GM18511 (cell line): ENCODE measurements around the gene DNTT.
"Not testable (repeated sequence)": the region's sequence is repeated elsewhere in the genome, so short reads cannot be mapped to it uniquely, and the experiment has no call there.

Experiments
- ATAC-seq: cut with Tn5 transposase; IDR thresholded peaks from one replicate; pipeline ENCODE4 v1.9.1; 2021; ENCODE audit warnings: mild to moderate bottlenecking, moderate library complexity; ENCODE audit not compliant: unreplicated experiment

Gene DNTT

GRCh38 chr10:96305019-96305418, 785 bp downstream of the DNTT start:
- ATAC-seq, result no peak

- peak; percentile 59 for ATAC-seq
These were observed 2.3 kb downstream of the DNTT start for GRCh38 chr10:96306516-96306915.

GRCh38 chr10:96308854-96309253, 4.6 kb downstream of the DNTT start:
- ATAC-seq, result not testable (repeated sequence)

DNA sequence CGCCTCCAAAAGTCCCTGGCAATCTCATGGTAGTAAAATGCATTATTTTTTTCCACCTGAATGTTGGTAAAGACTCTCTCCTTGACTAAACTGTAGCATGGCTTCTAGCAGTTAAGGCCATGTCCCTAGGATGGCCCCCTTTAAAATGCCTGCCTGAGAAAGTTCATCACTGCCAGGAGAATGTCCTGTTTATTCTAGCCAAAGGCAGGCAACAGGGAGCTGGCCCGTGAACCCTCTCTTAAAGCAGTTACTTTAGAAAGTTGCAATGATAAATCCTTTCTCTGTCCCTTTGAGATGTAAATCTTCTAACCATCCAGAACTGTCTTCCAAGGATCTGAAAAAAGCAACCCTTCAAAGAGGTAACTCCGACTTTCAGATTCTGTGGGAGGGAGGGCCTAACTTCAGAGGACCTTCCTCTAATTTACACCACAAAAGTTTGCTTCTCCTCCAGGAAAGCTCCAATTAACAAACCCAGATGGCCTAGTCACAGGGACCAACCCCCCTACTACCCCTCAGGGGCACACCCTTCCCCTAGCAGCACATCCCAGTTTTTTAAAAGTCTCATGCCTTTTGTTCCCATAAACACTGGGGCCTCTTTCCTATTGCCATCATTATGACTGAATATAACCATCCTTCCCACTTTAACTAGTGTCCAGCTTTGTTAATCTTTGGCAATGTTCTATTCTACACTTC, 5.5 kb downstream of the DNTT start:
- ATAC-seq, result no peak

- ATAC-seq, result no peak
These were observed 6.1 kb downstream of the DNTT start for GRCh38 chr10:96310321-96310669.

- ATAC-seq, result no peak
These were observed 7.0 kb downstream of the DNTT start for GRCh38 chr10:96311180-96311715.

GRCh38 chr10:96313344-96313743, 9.1 kb downstream of the DNTT start:
- ATAC-seq, result no peak

DNA sequence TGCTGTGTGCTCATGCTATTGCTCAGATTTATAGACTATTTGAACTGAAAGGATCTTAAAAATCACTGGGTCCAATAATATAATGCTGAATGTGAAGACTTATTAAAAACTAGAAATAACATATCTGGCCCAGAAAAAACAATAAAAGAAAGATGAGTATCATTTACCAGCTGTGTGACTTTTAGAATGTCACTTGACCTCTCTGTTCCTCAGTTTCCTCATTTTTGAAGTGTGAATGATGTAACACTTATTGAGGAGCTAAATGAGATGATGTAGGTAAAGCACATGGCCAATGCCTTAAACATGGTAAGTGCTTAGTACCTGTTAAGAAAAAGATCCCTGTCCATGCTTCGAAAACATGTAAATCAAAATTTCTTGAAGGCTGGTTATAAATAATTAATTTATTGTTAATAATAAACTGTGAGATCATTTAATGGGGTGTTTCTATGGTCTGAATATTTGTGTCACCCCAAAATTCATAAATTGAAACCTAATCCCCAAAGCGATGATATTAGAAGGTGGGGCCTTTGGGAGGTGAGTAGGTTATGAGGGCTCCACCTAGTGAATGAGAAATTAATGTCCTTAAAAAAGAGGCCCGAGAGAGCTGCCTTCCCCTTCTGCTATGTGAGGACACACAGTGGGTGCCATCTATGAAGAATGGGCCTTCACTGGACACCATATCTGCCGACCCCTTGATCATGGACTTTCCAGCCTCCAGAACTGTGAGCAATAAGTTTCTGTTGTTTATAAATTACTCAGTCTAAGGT, 13.0 kb downstream of the DNTT start:
- ATAC-seq, result no peak

GRCh38 chr10:96319754-96320474, 15.7 kb downstream of the DNTT start:
- no peak for ATAC-seq

GRCh38 chr10:96321822-96322221, 17.6 kb downstream of the DNTT start:
- no peak for ATAC-seq

DNA sequence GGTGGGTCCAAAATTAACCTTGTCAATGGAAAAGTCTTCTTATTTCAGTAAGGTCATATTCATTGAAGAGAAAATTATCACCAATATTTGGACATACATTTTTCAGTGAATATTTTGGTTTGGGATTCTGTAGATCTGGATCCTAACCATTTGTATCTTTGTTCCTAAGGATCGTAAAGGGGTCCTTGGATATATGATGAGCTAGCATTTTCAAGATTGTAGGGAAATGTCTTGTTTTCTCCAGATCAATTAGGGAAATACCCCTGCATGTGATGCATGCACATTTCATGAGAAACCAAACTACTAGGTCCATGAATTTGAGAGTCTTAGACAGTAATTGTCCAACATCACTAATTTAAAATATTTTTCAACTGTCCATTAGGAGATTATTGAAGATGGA, 18.0 kb downstream of the DNTT start:
- no peak for ATAC-seq

GRCh38 chr10:96324447-96324846, 20.2 kb downstream of the DNTT start:
- ATAC-seq, result no peak

- ATAC-seq, result peak; percentile 98
These were observed 21.6 kb downstream of the DNTT start for GRCh38 chr10:96325719-96326373.

DNA sequence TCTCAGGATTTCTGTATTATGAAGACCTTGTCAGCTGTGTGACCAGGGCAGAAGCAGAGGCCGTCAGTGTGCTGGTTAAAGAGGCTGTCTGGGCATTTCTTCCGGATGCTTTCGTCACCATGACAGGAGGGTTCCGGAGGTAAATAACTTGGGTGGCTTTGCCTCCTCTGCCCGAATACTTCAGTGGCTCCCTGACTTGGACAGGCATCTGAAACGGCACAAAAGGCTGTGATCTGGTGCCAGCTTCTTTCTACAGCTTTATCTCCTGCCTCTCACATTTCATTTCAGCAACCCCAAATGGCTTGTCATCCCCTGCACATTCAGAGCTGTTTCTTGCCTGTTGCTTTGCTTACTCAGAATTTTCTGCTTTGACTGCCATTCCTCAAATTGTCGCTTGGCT, 23.2 kb downstream of the DNTT start:
- ATAC-seq, result no peak

- no peak for ATAC-seq
These were observed 28.9 kb downstream of the DNTT start for GRCh38 chr10:96333101-96333500.

DNA sequence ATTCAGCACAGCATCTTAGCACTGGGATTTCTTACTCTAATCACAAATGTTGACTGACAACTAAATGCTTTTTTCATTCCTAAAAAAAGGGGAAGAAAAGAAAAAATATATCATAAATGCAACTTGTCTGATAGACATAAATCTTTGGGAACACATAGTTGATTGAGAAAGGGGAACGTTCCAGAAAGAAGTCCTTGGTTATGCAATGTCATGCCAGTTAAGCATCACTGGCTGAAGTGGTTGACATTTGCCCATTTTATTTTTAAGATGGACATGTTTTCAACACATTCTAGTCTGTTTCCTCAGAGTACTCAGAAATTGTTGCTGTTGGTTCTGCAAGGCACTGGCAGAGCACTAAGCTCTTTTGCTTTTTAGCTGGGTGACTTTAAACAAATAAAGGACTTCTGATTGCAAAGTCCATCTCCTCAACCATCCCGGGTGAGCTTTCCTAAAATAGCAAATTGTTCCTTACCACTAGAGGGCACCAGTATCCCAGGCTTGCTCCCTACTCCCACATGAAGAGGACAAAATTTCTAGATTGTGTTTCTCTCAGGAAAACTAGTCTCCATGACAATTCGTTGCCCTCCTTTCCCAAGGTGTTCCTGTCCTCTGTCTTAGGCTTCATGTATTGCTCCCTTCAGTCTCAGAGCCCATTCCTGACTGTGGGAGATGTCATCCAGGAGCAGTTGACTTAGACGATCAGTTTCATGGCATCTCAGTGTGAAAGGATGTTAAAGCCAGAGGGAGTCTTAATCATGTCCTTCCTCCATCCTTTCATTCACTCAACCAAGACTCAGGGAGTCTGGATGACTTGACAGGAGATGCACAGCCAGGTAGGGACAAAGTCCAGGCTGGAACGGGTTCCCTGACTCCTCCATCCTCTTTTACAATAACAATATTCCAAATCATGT, 30.6 kb downstream of the DNTT start:
- ATAC-seq, result no peak

GRCh38 chr10:96337106-96337505, 32.9 kb downstream of the DNTT start:
- ATAC-seq, result no peak

DNA sequence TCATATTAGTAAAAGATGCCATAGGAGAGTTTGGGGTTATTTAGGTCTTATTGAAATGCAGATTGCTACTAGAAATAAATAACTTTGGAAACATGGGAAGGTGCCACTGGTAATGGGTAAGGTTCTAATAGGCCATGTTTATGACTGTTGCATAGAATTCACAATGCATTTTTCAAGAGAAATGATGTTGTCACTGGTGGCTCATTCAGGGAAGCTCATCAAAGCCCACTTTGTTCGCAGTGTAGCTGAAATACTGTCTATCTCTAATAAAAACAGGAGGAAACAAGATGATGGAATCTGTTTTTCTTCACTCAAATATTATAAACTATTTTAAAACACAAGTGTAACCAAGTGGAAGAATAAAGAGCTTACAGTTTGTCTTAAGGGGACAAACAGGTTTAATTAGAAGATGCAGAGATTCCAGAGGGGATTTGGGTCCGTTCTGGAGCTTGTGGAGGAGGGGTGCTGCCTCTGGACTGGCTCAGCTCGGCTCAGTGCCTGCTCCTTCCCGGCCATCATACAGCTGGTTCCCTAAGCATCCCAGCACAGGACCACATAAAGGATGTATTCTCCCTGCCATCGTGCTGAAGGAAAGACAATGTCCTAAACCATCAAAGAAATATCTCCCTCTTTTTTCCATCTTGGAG, 34.2 kb downstream of the DNTT start:
- no peak for ATAC-seq

DNA sequence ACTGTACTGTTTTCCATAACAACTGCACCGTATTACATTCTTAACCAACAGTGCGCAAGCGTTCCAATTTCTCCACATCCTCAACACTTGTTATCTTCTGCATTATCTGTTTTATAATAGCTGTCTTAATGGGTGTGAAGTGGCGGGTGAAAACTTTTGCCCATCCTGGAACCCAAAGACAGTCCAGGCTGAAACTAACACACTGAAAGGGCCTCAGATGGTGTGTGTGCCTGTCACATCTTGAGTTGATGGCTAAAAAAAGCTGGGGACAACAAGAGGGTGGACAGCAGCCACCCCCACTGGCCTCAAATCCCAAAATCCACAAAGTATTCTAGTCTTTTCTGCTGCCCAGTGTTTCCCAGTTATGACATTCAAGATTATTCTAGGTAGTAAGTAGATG, 35.1 kb downstream of the DNTT start:
- no peak for ATAC-seq
